Hepatocyte (in vitro differentiated cells): ENCODE data around the gene KCNQ2. TPM values are rescaled to one million over a fixed set of nuclear protein-coding genes. Genes with fewer than 3 reads are reported as not detected.
"Not testable (repeated sequence)": the region's sequence is repeated elsewhere in the genome, so short reads cannot be mapped to it uniquely, and the experiment has no call there.

Experiments used
- DNase-seq: peaks from one replicate; pipeline ENCODE4 v3.0.0-alpha.2; 2016; ENCODE audit warnings: low spot score
- H2AFZ ChIP-seq: fragments of 200-600 bp; sonication (generic); 2 replicates; pipeline ENCODE4 v1.6.0; 2016; ENCODE audit warnings: antibody characterized with exemption, mild to moderate bottlenecking
- H3K27ac ChIP-seq: fragments of 200-600 bp; sonication (generic); 2 replicates; pipeline ENCODE4 v1.5.1; 2016; ENCODE audit warnings: mild to moderate bottlenecking
- H3K27me3 ChIP-seq: fragments of 200-600 bp; sonication (generic); 2 replicates; pipeline ENCODE4 v1.6.1; 2016
- H3K36me3 ChIP-seq: fragments of 200-600 bp; sonication (generic); replicated peaks from 2 replicates; pipeline ENCODE4 v1.5.1; 2016; ENCODE audit warnings: low read depth; ENCODE audit not compliant: insufficient read depth
- H3K4me1 ChIP-seq: fragments of 200-600 bp; sonication (generic); 2 replicates; pipeline ENCODE4 v1.5.1; 2016; ENCODE audit warnings: mild to moderate bottlenecking, moderate library complexity; ENCODE audit not compliant: insufficient read depth
- H3K4me2 ChIP-seq: fragments of 200-600 bp; sonication (generic); 2 replicates; pipeline ENCODE4 v1.6.0; 2016
- H3K4me3 ChIP-seq: fragments of 200-600 bp; sonication (generic); 2 replicates; pipeline ENCODE4 v1.5.1; 2016; ENCODE audit warnings: mild to moderate bottlenecking
- H3K79me2 ChIP-seq: fragments of 200-600 bp; sonication (generic); 2 replicates; pipeline ENCODE4 v1.6.0; 2017; ENCODE audit warnings: mild to moderate bottlenecking
- H3K9me2 ChIP-seq: fragments of 200-600 bp; sonication (generic); replicated peaks from 2 replicates; pipeline ENCODE4 v1.6.0; 2017; ENCODE audit warnings: mild to moderate bottlenecking; ENCODE audit not compliant: insufficient read depth
- H3K9me3 ChIP-seq: fragments of 200-600 bp; sonication (generic); 2 replicates; pipeline ENCODE4 v1.5.1; 2016; ENCODE audit warnings: low read depth, mild to moderate bottlenecking
- H4K20me1 ChIP-seq: fragments of 200-600 bp; sonication (generic); 2 replicates; pipeline ENCODE4 v1.6.0; 2016; ENCODE audit warnings: mild to moderate bottlenecking; ENCODE audit not compliant: insufficient read depth, poor library complexity, severe bottlenecking
- EZH2 ChIP-seq: fragments of 200-600 bp; sonication (generic); IDR thresholded peaks from 2 replicates; pipeline ENCODE4 v1.6.1; 2016; ENCODE audit warnings: antibody characterized with exemption, mild to moderate bottlenecking, borderline replicate concordance
- EZH2phosphoT487 ChIP-seq: fragments of 200-600 bp; sonication (generic); IDR thresholded peaks from one replicate; pipeline ENCODE4 v1.6.1; 2018; ENCODE audit warnings: antibody characterized with exemption, mild to moderate bottlenecking, low read depth, moderate library complexity; ENCODE audit not compliant: unreplicated experiment, severe bottlenecking
- WGBS: methylation state at CpG from one replicate; pipeline ENCODE4 v1.1.6; 2016; ENCODE audit warnings: low lambda C conversion rate; ENCODE audit errors: missing lambda C conversion rate; 5-methylcytosine and 5-hydroxymethylcytosine counted together
- polyA plus RNA-seq: library from polyadenylated mRNA; unstranded; fragments of >200 nt; fragmentation: Nextera tagmentation; extraction: Ambion mirVana; gene quantifications from 2 replicates; pipeline ENCODE4 v1.2.1, GENCODE V29; 2016
- total RNA-seq: library from RNA; depleted of rRNA; stranded (reverse); fragments of >200 nt; gene quantifications from 2 replicates; pipeline ENCODE4 v1.2.3, GENCODE V29; 2014
- TF ChIP-seq, protein P1 (sequence below): fragments of 200-600 bp; sonication (generic); IDR thresholded peaks from 2 replicates; pipeline ENCODE4 v1.5.1; 2016; ENCODE audit warnings: antibody characterized with exemption, mild to moderate bottlenecking; ENCODE audit not compliant: poor library complexity

The KCNQ2 gene
- total and polyA plus RNA-seq, 2 experiments from 2014 or later: 3.5 to 5.4 TPM

DNA sequence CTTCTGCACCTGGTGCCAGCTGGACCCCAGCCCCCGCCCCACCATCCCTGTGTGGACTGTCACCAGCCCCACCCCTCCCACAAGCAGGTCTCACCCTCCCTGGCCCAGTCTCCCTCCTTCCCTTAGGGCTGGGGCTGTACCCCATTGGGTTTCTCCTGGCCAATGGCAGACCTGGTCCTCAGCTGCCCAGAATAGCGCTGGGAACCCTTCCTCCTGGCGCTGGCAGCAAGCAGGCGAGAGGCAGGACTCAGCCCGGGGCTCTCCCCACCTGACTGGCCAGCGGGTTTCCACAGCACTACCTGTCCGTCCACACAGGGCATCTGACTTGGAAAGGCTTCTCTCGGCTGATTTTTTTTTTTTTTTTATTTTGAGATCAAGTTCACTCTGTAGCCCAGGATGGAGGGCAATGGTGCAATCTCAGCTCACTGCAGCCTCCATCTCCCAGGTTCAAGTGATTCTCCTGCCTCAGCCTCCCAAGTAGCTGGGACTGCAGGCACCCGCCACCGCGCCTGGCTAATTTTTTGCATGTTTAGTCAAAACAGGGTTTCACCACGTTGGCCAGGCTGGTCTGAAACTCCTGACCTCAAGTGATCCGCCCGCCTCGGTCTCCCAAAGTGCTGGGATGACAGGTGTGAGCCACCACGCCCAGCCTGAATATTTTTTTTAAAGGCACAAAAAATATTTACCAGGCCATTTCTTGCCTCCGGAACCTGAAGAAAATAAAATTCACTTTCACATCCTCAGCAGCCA is 89.7 kb downstream of the KCNQ2 start:
- Histone ChIP-seq H3K4me2 (no peak overlapping the region), H3K9me2 (no peaks in the 10 kb centered on the region), H3K27me3 (no peaks in the 10 kb centered on the region), H4K20me1 (no peaks in the 10 kb centered on the region), H3K36me3 (no peaks in the 10 kb centered on the region), H3K4me3 (no peak overlapping the region), H2AFZ (no peak overlapping the region), H3K4me1 (peaks cover under 1% of the 10 kb centered on the region), H3K79me2 (no peaks in the 10 kb centered on the region), H3K27ac (no peak overlapping the region), H3K9me3 (no peaks in the 10 kb centered on the region)
- no peak for DNase-seq
- TF ChIP-seq EZH2: no peak
- TF ChIP-seq, protein P1, sequence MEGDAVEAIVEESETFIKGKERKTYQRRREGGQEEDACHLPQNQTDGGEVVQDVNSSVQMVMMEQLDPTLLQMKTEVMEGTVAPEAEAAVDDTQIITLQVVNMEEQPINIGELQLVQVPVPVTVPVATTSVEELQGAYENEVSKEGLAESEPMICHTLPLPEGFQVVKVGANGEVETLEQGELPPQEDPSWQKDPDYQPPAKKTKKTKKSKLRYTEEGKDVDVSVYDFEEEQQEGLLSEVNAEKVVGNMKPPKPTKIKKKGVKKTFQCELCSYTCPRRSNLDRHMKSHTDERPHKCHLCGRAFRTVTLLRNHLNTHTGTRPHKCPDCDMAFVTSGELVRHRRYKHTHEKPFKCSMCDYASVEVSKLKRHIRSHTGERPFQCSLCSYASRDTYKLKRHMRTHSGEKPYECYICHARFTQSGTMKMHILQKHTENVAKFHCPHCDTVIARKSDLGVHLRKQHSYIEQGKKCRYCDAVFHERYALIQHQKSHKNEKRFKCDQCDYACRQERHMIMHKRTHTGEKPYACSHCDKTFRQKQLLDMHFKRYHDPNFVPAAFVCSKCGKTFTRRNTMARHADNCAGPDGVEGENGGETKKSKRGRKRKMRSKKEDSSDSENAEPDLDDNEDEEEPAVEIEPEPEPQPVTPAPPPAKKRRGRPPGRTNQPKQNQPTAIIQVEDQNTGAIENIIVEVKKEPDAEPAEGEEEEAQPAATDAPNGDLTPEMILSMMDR: no peak
- no peak for TF ChIP-seq EZH2phosphoT487
- WGBS: 84% methylated on average over 16 of the region's 17 CpGs

DNA sequence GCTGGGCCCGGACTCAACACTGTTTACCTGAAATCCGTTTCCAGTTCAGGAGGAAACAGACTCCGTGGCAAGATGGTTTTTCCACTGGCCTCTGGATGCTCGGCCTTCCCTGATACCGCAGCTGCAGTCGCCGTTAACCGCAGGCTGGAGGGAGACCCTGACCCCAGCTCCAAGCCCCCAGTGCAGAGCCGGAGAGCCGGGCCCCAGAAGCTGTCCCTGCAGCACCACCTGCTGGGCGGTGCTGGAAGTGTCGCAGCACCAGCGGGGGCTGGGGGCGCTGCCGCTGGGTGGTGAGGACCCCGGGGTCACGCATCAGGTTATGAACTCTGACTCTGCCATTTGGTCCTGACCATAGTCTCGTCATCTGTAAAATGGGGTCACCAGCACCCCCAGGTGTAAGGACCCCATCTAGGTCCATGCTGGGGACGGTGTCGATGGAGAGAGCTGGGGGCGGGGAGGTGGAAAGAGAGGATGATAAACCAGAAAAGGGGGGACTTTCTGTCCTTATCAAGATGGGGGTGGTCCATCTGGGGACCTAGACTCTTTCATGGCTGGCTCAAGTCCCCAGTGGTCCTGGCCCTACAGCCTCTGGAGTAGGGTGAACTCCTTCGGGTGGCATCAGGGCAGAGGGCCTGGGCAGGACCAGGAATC is 90.5 kb downstream of the KCNQ2 start:
- no peaks in the 10 kb centered on the region for H3K27me3 ChIP-seq
- 31% methylated on average over 22 of the region's 22 CpGs for WGBS
- peak; percentile 45 for DNase-seq

DNA sequence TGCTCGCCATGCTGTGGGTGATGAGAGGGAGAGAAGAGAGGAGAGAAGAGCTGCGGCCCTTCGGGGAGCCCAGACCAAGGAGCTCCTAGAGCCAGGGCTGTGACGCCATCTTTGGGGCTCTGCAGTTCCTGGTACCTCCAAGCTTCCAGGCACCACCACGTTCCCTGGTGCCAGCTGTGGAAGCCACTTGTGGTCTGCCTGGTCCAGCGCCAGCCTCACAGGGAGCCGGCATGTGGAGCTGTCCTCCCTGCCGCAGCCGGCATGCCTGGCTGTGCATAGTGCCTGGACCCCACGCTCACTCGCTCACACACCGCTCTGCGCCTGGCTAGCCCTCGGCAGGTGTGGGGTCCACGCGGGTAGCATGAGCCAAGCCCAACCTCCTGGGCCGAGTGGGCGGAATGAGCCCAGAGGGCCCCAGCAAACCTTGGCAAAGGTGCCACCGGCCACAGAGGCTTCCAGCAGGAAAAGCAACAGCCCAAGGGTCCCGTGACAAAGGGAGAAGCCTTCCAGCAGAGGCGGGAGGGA is 92.0 kb downstream of the KCNQ2 start:
- H3K4me1 ChIP-seq: peaks cover 7% of the 10 kb centered on the region
- DNase-seq: no peak
- 93% methylated on average over 20 of the region's 21 CpGs for WGBS

More for the DNA sequence above, 90.5 kb downstream of the KCNQ2 start:
- Histone ChIP-seq H3K27ac (no peak overlapping the region), H3K9me3 (no peaks in the 10 kb centered on the region), H3K4me2 (no peak overlapping the region), H3K4me3 (no peak overlapping the region), H2AFZ (no peak overlapping the region), H3K36me3 (no peaks in the 10 kb centered on the region), H3K4me1 (peaks cover 7% of the 10 kb centered on the region), H3K9me2 (no peaks in the 10 kb centered on the region), H3K79me2 (no peaks in the 10 kb centered on the region), H4K20me1 (no peaks in the 10 kb centered on the region)
- TF ChIP-seq EZH2: no peak
- TF ChIP-seq, protein P1: peak; percentile 99

DNA sequence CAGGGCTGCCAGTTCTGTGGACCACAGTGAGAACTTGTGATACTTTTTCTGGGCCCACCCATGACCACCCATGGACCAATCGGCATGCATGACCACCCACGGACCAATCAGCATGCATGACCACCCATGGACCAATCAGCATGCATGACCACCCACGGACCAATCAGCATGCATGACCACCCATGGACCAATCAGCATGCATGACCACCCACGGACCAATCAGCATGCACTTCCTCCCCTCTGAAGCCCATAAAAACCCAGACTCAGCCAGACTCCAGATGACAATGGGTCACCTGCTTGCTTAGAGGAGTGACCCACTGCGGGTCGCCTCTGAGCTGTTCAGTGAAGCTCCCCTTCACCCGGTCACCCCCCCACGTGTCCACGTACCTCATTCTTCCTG is 92.6 kb downstream of the KCNQ2 start:
- H3K27ac ChIP-seq, H3K4me1 ChIP-seq, H3K36me3 ChIP-seq, DNase-seq, H2AFZ ChIP-seq, H4K20me1 ChIP-seq, H3K79me2 ChIP-seq, H3K9me2 ChIP-seq, H3K27me3 ChIP-seq, H3K4me2 ChIP-seq, H3K4me3 ChIP-seq, H3K9me3 ChIP-seq: not testable (repeated sequence)
- WGBS: 86% methylated on average over 9 of the region's 9 CpGs

More for the DNA sequence above, 92.0 kb downstream of the KCNQ2 start:
- Histone ChIP-seq H3K27ac (no peak overlapping the region), H3K4me2 (no peak overlapping the region), H3K27me3 (no peaks in the 10 kb centered on the region), H3K9me2 (no peaks in the 10 kb centered on the region), H3K79me2 (no peaks in the 10 kb centered on the region), H2AFZ (no peak overlapping the region), H3K4me3 (no peak overlapping the region), H3K36me3 (no peaks in the 10 kb centered on the region), H3K9me3 (no peaks in the 10 kb centered on the region), H4K20me1 (no peaks in the 10 kb centered on the region)
- TF ChIP-seq, protein P1: no peak
- TF ChIP-seq EZH2 (no peak), EZH2phosphoT487 (no peak)
